Regular cardiac myocyte (primary cell): ENCODE data around the gene CKMT1B. TPM values are rescaled to one million over a fixed set of nuclear protein-coding genes. Genes with fewer than 3 reads are reported as not detected.

Experiments used
- total RNA-seq: library from RNA; depleted of rRNA; stranded (reverse); fragments of >200 nt; gene quantifications from 2 replicates; pipeline ENCODE4 v1.2.3, GENCODE V29; 2014

CKMT1B gene
- total RNA-seq, result 0.85 TPM in 1 of 2 replicates, not detected in the other

DNA sequence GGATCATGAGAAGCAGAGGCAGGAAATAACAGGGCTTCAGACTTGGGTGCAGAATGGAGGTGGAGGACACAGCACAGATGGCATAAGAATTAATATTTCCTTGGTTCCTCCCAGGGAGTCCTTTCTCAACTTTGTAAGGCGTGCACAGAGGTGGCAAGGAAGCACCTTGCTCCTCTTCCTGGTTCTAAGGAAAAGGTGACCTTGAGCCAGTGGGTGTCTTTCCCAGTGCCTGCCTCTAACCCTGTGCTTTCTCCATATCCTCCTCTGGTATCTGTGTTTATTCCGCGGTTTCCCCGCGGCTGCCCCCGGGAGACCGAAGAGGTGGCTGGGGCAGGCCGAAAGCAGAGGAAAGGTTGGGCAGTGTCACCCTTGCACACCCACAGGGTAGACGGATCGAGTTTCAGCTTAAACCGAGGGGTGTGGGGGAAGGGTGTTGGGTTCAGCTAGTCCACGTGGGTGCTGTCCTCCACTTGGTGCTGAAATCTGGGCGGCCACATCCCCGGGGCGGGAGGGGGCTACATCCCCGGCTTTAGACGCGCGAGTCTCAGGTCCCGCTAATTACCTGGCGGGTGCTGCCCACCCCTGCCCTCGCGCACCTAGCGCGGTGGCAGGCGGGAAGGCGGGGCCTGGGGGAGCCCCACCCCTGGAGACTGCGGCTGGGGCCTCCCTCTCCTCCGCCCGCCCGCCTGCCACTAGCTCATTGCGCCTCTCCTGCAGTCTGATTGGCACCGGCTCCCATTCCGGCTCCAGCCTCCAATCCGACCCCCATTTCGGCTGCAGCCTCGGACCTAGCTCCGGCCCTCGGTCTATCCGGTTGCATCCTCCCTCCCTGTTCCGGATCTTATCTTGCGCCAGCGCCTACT is at the start of gene CKMT1B:
Gene CKMT1B, plus strand, starts transcription at position 700 of the 863 bp plus-strand sequence. CDS start 192 bp downstream, outside the sequence.

DNA sequence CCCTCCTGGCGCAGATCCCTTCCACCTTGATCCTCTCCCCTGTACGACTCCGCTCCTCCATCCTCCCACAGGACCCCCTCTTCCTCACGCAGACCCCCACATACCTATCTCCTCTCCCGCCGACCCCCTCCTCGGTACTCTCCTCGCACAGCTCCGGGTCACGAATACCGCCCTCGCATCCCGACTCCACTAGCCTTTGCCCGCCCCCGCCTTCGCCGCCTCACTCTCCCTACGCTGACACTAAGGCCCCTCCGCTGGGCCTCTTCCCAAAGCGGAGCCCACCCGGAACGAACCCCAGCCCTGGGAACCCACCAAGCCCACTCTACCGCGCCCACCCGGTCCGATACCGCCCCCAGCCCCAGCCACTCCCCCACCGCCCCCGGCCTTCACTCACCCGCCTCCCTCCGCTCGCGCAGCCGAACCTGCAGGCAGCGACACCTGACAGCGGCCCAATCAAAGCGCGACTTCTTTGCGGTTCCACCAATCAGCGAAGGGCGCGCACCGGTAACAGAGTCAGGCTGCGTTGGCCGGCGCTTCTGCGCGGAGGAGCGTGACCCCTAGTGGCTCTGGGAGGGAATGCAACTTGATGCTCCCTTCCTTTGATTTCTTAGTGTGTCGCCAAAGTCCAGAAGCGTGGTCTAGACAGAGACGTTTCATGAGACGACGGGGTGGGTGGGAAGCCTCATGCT is 3.9 kb upstream of the CKMT1B start, which contains the start of gene PPIP5K1:
Gene PPIP5K1, minus strand, starts transcription at position 431 of the 689 bp plus-strand sequence. CDS start 5,704 bp downstream, outside the sequence.

GRCh38 chr15:43618700-43619099 is 24.9 kb downstream of the CKMT1B start, which contains the start of gene STRC:
Gene STRC, minus strand, starts transcription at chr15:43618800. Its CDS starts 78 bp downstream, at chr15:43618722.

Other genes starting within 250 kb of the CKMT1B start
- gene ZSCAN29, start 223.0 kb upstream of the CKMT1B start, total RNA-seq, result 15.5 and 17.4 TPM in 2 replicates
- 12.1 and 12.5 TPM in 2 replicates for gene TUBGCP4, start 222.9 kb upstream of the CKMT1B start, total RNA-seq
- gene TP53BP1, start 100.9 kb upstream of the CKMT1B start, total RNA-seq, result 75.3 and 76.1 TPM in 2 replicates
- gene MAP1A, start 76.4 kb upstream of the CKMT1B start, total RNA-seq, result 39.5 and 44.3 TPM in 2 replicates
- gene PPIP5K1, start 3.8 kb upstream of the CKMT1B start, total RNA-seq, result 16.1 and 61.7 TPM in 2 replicates
- gene STRC, start 24.8 kb downstream of the CKMT1B start, total RNA-seq, result 0.28 TPM in 1 of 2 replicates, not detected in the other
- 0.96 and 1.1 TPM in 2 replicates for gene CATSPER2, start 54.8 kb downstream of the CKMT1B start, total RNA-seq
- gene CKMT1A, start 99.8 kb downstream of the CKMT1B start, total RNA-seq, result not detected in 2 replicates
- gene PDIA3, start 152.4 kb downstream of the CKMT1B start, total RNA-seq, result 187 and 208 TPM in 2 replicates
- gene ELL3, start 182.9 kb downstream of the CKMT1B start, total RNA-seq, result 1.7 and 1.9 TPM in 2 replicates
- 568 and 1,723 TPM in 2 replicates for gene SERF2, start 198.3 kb downstream of the CKMT1B start, total RNA-seq
- not detected in 2 replicates for gene SERINC4, start 206.2 kb downstream of the CKMT1B start, total RNA-seq
- gene HYPK, start 206.6 kb downstream of the CKMT1B start, total RNA-seq, result 6.8 and 16.3 TPM in 2 replicates
- 32.1 and 43.1 TPM in 2 replicates for gene MFAP1, start 230.7 kb downstream of the CKMT1B start, total RNA-seq
- gene WDR76, start 233.0 kb downstream of the CKMT1B start, total RNA-seq, result 3.9 and 26.1 TPM in 2 replicates